HEK293 (cell line): ENCODE measurements around the gene ARHGEF39.

Experiments used
- EGR2 ChIP-seq: fragments of 450-650 bp; formaldehyde crosslinking; IDR thresholded peaks from 2 replicates; pipeline ENCODE4 v1.5.1; 2016; ENCODE audit warnings: low read depth, missing biosample characterization, missing genetic modification characterization
- GLIS2 ChIP-seq: fragments of 450-650 bp; formaldehyde crosslinking; IDR thresholded peaks from 2 replicates; pipeline ENCODE4 v1.5.1; 2016; ENCODE audit warnings: missing biosample characterization, missing genetic modification characterization
- KLF8 ChIP-seq: fragments of 450-650 bp; formaldehyde crosslinking; IDR thresholded peaks from 2 replicates; pipeline ENCODE4 v1.5.1; 2016; ENCODE audit warnings: missing biosample characterization, missing genetic modification characterization
- SETDB1 ChIP-seq: IDR thresholded peaks from one replicate; pipeline ENCODE4 v1.6.1; 2017; ENCODE audit warnings: mild to moderate bottlenecking, low read length, moderate library complexity, mixed read lengths; ENCODE audit not compliant: insufficient read length
- YY1 ChIP-seq: fragments of 450-650 bp; formaldehyde crosslinking; IDR thresholded peaks from 2 replicates; pipeline ENCODE4 v1.5.1; 2018; ENCODE audit warnings: missing biosample characterization, missing genetic modification characterization
- ZNF311 ChIP-seq: fragments of 450-650 bp; formaldehyde crosslinking; IDR thresholded peaks from 2 replicates; pipeline ENCODE4 v1.5.1; 2017; ENCODE audit warnings: missing biosample characterization, missing genetic modification characterization, borderline replicate concordance
- ZNF37A ChIP-seq: fragments of 450-650 bp; IDR thresholded peaks from 2 replicates; pipeline ENCODE4 v1.5.1; 2018; ENCODE audit warnings: missing biosample characterization, missing genetic modification characterization
- ZNF501 ChIP-seq: fragments of 450-650 bp; formaldehyde crosslinking; IDR thresholded peaks from 2 replicates; pipeline ENCODE4 v1.5.1; 2016; ENCODE audit warnings: missing biosample characterization, missing genetic modification characterization
- ZNF510 ChIP-seq: fragments of 450-650 bp; formaldehyde crosslinking; IDR thresholded peaks from 2 replicates; pipeline ENCODE4 v1.5.1; 2018; ENCODE audit warnings: mild to moderate bottlenecking, missing genetic modification characterization, missing biosample characterization; ENCODE audit not compliant: insufficient replicate concordance
- ZNF610 ChIP-seq: fragments of 450-650 bp; formaldehyde crosslinking; IDR thresholded peaks from 2 replicates; pipeline ENCODE4 v1.5.1; 2016; ENCODE audit warnings: missing biosample characterization, missing genetic modification characterization, borderline replicate concordance
- ZNF621 ChIP-seq: fragments of 450-650 bp; formaldehyde crosslinking; IDR thresholded peaks from 2 replicates; pipeline ENCODE4 v1.5.1; 2017; ENCODE audit warnings: missing biosample characterization, missing genetic modification characterization
- ZNF830 ChIP-seq: fragments of 450-650 bp; IDR thresholded peaks from 2 replicates; pipeline ENCODE4 v1.5.0; 2018; ENCODE audit warnings: missing biosample characterization, missing genetic modification characterization, low read depth, mild to moderate bottlenecking, moderate library complexity
- ZNF837 ChIP-seq: fragments of 450-650 bp; formaldehyde crosslinking; IDR thresholded peaks from 2 replicates; pipeline ENCODE4 v1.5.1; 2016; ENCODE audit warnings: missing biosample characterization, missing genetic modification characterization
- TF ChIP-seq, protein P1 (sequence below): fragments of 450-650 bp; formaldehyde crosslinking; IDR thresholded peaks from 2 replicates; pipeline ENCODE4 v1.5.1; 2016; ENCODE audit warnings: missing biosample characterization, missing genetic modification characterization, borderline replicate concordance
- TF ChIP-seq, protein P2 (sequence below): fragments of 450-650 bp; IDR thresholded peaks from 2 replicates; pipeline ENCODE4 v1.5.1; 2018; ENCODE audit warnings: missing biosample characterization, mild to moderate bottlenecking, missing genetic modification characterization
- TF ChIP-seq, protein P3 (sequence below): fragments of 450-650 bp; formaldehyde crosslinking; IDR thresholded peaks from 2 replicates; pipeline ENCODE4 v1.5.1; 2016; ENCODE audit warnings: missing biosample characterization, missing genetic modification characterization
- TF ChIP-seq, protein P4 (sequence below): sonication (generic); formaldehyde crosslinking; IDR thresholded peaks from 2 replicates; pipeline ENCODE4 v1.8.1; 2022; ENCODE audit warnings: mild to moderate bottlenecking, moderate library complexity, missing genetic modification reagents
- TF ChIP-seq, protein P5 (sequence below): fragments of 450-650 bp; formaldehyde crosslinking; IDR thresholded peaks from 2 replicates; pipeline ENCODE4 v1.5.1; 2017; ENCODE audit warnings: missing biosample characterization, missing genetic modification characterization
- TF ChIP-seq, protein P6 (sequence below): fragments of 450-650 bp; formaldehyde crosslinking; IDR thresholded peaks from 2 replicates; pipeline ENCODE4 v1.5.1; 2016; ENCODE audit warnings: missing biosample characterization, missing genetic modification characterization
- TF ChIP-seq, protein P7 (sequence below): fragments of 450-650 bp; formaldehyde crosslinking; IDR thresholded peaks from 2 replicates; pipeline ENCODE4 v1.5.1; 2017; ENCODE audit warnings: missing biosample characterization, missing genetic modification characterization

The ARHGEF39 gene

DNA sequence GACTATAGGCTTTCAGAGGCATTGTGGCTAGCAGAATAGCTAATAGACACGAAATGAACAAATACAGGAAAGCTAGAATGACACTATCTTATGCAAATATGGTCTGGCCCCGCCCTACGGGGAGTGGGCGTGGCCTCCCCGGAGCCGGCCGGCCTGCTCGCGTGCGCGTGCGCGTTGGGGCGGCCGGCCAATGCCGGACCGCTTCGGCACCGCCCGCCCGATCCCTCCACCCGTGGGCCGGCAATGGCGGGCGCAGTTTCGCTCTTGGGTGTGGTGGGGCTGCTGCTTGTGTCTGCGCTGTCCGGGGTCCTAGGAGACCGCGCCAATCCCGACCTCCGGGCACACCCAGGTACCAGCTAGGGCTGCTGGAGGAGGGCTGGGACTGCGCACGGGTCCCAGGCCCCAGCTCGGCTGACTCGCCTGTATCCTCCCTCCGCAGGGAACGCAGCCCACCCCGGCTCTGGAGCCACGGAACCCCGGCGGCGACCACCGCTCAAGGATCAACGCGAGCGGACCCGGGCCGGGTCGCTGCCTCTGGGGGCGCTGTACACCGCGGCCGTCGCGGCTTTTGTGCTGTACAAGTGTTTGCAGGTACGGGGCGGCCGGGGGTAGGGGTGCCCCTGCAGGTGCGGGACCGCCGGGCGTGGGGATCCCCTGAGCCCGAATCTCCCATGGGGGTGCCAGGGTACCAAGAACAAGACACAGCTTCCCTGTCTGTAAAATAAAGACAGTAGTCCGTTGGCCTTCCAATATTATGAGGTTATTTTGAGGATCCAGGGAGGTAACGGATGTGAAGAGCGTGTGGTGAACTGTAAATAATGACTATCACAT is 6.6 kb downstream of the ARHGEF39 start, which contains the start of gene CCDC107 (continued):
- TF ChIP-seq, protein P1, sequence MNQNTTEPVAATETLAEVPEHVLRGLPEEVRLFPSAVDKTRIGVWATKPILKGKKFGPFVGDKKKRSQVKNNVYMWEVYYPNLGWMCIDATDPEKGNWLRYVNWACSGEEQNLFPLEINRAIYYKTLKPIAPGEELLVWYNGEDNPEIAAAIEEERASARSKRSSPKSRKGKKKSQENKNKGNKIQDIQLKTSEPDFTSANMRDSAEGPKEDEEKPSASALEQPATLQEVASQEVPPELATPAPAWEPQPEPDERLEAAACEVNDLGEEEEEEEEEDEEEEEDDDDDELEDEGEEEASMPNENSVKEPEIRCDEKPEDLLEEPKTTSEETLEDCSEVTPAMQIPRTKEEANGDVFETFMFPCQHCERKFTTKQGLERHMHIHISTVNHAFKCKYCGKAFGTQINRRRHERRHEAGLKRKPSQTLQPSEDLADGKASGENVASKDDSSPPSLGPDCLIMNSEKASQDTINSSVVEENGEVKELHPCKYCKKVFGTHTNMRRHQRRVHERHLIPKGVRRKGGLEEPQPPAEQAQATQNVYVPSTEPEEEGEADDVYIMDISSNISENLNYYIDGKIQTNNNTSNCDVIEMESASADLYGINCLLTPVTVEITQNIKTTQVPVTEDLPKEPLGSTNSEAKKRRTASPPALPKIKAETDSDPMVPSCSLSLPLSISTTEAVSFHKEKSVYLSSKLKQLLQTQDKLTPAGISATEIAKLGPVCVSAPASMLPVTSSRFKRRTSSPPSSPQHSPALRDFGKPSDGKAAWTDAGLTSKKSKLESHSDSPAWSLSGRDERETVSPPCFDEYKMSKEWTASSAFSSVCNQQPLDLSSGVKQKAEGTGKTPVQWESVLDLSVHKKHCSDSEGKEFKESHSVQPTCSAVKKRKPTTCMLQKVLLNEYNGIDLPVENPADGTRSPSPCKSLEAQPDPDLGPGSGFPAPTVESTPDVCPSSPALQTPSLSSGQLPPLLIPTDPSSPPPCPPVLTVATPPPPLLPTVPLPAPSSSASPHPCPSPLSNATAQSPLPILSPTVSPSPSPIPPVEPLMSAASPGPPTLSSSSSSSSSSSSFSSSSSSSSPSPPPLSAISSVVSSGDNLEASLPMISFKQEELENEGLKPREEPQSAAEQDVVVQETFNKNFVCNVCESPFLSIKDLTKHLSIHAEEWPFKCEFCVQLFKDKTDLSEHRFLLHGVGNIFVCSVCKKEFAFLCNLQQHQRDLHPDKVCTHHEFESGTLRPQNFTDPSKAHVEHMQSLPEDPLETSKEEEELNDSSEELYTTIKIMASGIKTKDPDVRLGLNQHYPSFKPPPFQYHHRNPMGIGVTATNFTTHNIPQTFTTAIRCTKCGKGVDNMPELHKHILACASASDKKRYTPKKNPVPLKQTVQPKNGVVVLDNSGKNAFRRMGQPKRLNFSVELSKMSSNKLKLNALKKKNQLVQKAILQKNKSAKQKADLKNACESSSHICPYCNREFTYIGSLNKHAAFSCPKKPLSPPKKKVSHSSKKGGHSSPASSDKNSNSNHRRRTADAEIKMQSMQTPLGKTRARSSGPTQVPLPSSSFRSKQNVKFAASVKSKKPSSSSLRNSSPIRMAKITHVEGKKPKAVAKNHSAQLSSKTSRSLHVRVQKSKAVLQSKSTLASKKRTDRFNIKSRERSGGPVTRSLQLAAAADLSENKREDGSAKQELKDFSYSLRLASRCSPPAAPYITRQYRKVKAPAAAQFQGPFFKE (tag by site-specific recombination): no peak
- TF ChIP-seq ZNF621 (tag by site-specific recombination) (no peak), ZNF830 (tag by site-specific recombination) (no peak), KLF8 (0 out of 2 replicates have a peak, but pooled peaks have one; percentile 28), ZNF610 (tag by site-specific recombination) (0 out of 2 replicates have a peak, but pooled peaks have one; percentile 38), ZNF37A (tag by site-specific recombination) (0 out of 2 replicates have a peak, but pooled peaks have one; percentile 37), ZNF501 (tag by site-specific recombination) (peak; percentile 39), EGR2 (no peak), ZNF837 (0 out of 2 replicates have a peak, but pooled peaks have one; percentile 55), ZNF311 (no peak), SETDB1 (no peak), GLIS2 (tag by site-specific recombination) (peak; percentile 76; the same call in 1 of the 2 replicates), YY1 (peak; percentile 83), ZNF510 (tag by site-specific recombination) (no peak)
- TF ChIP-seq, protein P2, sequence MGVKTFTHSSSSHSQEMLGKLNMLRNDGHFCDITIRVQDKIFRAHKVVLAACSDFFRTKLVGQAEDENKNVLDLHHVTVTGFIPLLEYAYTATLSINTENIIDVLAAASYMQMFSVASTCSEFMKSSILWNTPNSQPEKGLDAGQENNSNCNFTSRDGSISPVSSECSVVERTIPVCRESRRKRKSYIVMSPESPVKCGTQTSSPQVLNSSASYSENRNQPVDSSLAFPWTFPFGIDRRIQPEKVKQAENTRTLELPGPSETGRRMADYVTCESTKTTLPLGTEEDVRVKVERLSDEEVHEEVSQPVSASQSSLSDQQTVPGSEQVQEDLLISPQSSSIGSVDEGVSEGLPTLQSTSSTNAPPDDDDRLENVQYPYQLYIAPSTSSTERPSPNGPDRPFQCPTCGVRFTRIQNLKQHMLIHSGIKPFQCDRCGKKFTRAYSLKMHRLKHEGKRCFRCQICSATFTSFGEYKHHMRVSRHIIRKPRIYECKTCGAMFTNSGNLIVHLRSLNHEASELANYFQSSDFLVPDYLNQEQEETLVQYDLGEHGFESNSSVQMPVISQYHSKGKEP (tag by site-specific recombination): no peak
- TF ChIP-seq, protein P3, sequence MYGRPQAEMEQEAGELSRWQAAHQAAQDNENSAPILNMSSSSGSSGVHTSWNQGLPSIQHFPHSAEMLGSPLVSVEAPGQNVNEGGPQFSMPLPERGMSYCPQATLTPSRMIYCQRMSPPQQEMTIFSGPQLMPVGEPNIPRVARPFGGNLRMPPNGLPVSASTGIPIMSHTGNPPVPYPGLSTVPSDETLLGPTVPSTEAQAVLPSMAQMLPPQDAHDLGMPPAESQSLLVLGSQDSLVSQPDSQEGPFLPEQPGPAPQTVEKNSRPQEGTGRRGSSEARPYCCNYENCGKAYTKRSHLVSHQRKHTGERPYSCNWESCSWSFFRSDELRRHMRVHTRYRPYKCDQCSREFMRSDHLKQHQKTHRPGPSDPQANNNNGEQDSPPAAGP: no peak
- TF ChIP-seq, protein P4, sequence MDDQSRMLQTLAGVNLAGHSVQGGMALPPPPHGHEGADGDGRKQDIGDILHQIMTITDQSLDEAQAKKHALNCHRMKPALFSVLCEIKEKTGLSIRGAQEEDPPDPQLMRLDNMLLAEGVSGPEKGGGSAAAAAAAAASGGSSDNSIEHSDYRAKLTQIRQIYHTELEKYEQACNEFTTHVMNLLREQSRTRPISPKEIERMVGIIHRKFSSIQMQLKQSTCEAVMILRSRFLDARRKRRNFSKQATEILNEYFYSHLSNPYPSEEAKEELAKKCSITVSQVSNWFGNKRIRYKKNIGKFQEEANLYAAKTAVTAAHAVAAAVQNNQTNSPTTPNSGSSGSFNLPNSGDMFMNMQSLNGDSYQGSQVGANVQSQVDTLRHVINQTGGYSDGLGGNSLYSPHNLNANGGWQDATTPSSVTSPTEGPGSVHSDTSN: 0 out of 2 replicates have a peak, but pooled peaks have one; percentile 47
- TF ChIP-seq, protein P5, sequence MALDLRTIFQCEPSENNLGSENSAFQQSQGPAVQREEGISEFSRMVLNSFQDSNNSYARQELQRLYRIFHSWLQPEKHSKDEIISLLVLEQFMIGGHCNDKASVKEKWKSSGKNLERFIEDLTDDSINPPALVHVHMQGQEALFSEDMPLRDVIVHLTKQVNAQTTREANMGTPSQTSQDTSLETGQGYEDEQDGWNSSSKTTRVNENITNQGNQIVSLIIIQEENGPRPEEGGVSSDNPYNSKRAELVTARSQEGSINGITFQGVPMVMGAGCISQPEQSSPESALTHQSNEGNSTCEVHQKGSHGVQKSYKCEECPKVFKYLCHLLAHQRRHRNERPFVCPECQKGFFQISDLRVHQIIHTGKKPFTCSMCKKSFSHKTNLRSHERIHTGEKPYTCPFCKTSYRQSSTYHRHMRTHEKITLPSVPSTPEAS (tag by site-specific recombination): no peak
- TF ChIP-seq, protein P6, sequence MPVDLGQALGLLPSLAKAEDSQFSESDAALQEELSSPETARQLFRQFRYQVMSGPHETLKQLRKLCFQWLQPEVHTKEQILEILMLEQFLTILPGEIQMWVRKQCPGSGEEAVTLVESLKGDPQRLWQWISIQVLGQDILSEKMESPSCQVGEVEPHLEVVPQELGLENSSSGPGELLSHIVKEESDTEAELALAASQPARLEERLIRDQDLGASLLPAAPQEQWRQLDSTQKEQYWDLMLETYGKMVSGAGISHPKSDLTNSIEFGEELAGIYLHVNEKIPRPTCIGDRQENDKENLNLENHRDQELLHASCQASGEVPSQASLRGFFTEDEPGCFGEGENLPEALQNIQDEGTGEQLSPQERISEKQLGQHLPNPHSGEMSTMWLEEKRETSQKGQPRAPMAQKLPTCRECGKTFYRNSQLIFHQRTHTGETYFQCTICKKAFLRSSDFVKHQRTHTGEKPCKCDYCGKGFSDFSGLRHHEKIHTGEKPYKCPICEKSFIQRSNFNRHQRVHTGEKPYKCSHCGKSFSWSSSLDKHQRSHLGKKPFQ (tag by site-specific recombination): no peak
- TF ChIP-seq, protein P7, sequence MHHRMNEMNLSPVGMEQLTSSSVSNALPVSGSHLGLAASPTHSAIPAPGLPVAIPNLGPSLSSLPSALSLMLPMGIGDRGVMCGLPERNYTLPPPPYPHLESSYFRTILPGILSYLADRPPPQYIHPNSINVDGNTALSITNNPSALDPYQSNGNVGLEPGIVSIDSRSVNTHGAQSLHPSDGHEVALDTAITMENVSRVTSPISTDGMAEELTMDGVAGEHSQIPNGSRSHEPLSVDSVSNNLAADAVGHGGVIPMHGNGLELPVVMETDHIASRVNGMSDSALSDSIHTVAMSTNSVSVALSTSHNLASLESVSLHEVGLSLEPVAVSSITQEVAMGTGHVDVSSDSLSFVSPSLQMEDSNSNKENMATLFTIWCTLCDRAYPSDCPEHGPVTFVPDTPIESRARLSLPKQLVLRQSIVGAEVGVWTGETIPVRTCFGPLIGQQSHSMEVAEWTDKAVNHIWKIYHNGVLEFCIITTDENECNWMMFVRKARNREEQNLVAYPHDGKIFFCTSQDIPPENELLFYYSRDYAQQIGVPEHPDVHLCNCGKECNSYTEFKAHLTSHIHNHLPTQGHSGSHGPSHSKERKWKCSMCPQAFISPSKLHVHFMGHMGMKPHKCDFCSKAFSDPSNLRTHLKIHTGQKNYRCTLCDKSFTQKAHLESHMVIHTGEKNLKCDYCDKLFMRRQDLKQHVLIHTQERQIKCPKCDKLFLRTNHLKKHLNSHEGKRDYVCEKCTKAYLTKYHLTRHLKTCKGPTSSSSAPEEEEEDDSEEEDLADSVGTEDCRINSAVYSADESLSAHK (tag by site-specific recombination): no peak
